Endothelial cell of umbilical vein (primary cell): ENCODE results near the gene TRMT44. TPM values are rescaled to one million over a fixed set of nuclear protein-coding genes. Genes with fewer than 3 reads are reported as not detected.

Source experiments
- BruUV-seq: library from RNA; stranded (reverse); fragments of 400-500 nt; replicated peaks from 2 replicates; lab custom pipeline; 2021; lab: Mats Ljungman, UMichigan
- CTCF ChIA-PET: fragments of 300-600, 350-600 bp; sonication (Branson Sonifier 250); formaldehyde crosslinking; loops from one replicate; lab custom pipeline; 2021; ENCODE audit warnings: antibody characterized with exemption, inconsistent platforms; lab: Charles Lee
- POLR2A ChIA-PET: fragments of 300-600, 350-600 bp; sonication (Branson Sonifier 250); formaldehyde crosslinking; loops from one replicate; lab custom pipeline; 2021; ENCODE audit warnings: antibody characterized with exemption, inconsistent platforms; lab: Charles Lee
- DNase-seq: peaks from one replicate; pipeline ENCODE4 v3.0.0-alpha.2; 2011; ENCODE audit warnings: low read depth, low spot score
- FAIRE-seq: peaks from 2 replicates; lab custom pipeline; 2011; peaks lifted over from hg19 to GRCh38; lab: Jason Lieb, UNC
- H2AFZ ChIP-seq: 2 replicates; pipeline ENCODE4 v1.6.0; 2012; ENCODE audit warnings: low read depth, low read length, control low read depth, inconsistent platforms
- H3K27ac ChIP-seq: 2 replicates; pipeline ENCODE4 v1.5.1; 2011; ENCODE audit warnings: low read depth, mild to moderate bottlenecking, control low read depth, low read length, moderate library complexity; ENCODE audit not compliant: insufficient read depth
- H3K27me3 ChIP-seq, 2 experiments: 2 replicates each; pipeline versions ENCODE4 v1.6.0 to v1.6.1; 2011; ENCODE audit warnings: low read length in 2 of 2, mixed read lengths in 1 of 2; ENCODE audit not compliant: control insufficient read depth in 2 of 2, insufficient read depth in 2 of 2
- H3K36me3 ChIP-seq, 2 experiments: 2 replicates in 1 of 2; 3 replicates in 1 of 2; pipeline ENCODE4 v1.5.1; 2011; ENCODE audit warnings: low read length in 2 of 2, mild to moderate bottlenecking in 1 of 2, moderate library complexity in 1 of 2; ENCODE audit not compliant: control insufficient read depth in 2 of 2, insufficient read depth in 2 of 2; ENCODE audit errors: extremely low read depth in 1 of 2
- H3K4me1 ChIP-seq: 3 replicates; pipeline ENCODE4 v1.5.1; 2011; ENCODE audit warnings: mild to moderate bottlenecking, low read length; ENCODE audit not compliant: control insufficient read depth, insufficient read depth; ENCODE audit errors: extremely low read depth
- H3K4me2 ChIP-seq: 2 replicates; pipeline ENCODE4 v1.6.1; 2011; ENCODE audit warnings: low read length, control low read depth, mixed read lengths; ENCODE audit not compliant: insufficient read depth
- H3K4me3 ChIP-seq, 3 experiments: fragments of 200-600 bp in 1 of 3; sonication (generic), shearing (Covaris generic) in 1 of 3; replicated peaks in 1 of 3; 2 replicates each; pipeline ENCODE4 v1.5.1; 2011 to 2016; ENCODE audit warnings: control low read depth in 3 of 3, low read length in 3 of 3, mild to moderate bottlenecking in 2 of 3, inconsistent platforms in 1 of 3, low read depth in 1 of 3, moderate library complexity in 1 of 3; ENCODE audit not compliant: insufficient read depth in 1 of 3
- H3K79me2 ChIP-seq: 2 replicates; pipeline ENCODE4 v1.6.0; 2012; ENCODE audit warnings: low read length, inconsistent platforms; ENCODE audit not compliant: control insufficient read depth, insufficient read depth
- H3K9ac ChIP-seq: replicated peaks from 2 replicates; pipeline ENCODE3; 2011; ENCODE audit warnings: low read length, control low read depth; ENCODE audit not compliant: insufficient read depth; ENCODE audit errors: extremely low read depth
- H3K9me1 ChIP-seq: replicated peaks from 3 replicates; pipeline ENCODE4 v1.6.0; 2011; ENCODE audit warnings: mild to moderate bottlenecking, low read length; ENCODE audit not compliant: control insufficient read depth, insufficient read depth; ENCODE audit errors: extremely low read depth
- H3K9me3 ChIP-seq: replicated peaks from 2 replicates; pipeline ENCODE4 v1.5.1; 2012; ENCODE audit warnings: low read length, inconsistent platforms; ENCODE audit not compliant: control insufficient read depth, insufficient read depth
- H4K20me1 ChIP-seq: replicated peaks from 2 replicates; pipeline ENCODE3; 2011; ENCODE audit warnings: mild to moderate bottlenecking, low read length; ENCODE audit not compliant: control insufficient read depth, insufficient read depth; ENCODE audit errors: extremely low read depth
- CTCF ChIP-seq, 2 donors: IDR thresholded peaks; 1 replicate in 1 of 2; 2 replicates in 1 of 2; pipeline ENCODE4 v1.5.1; 2011; ENCODE audit warnings: low read length in 2 of 2, mild to moderate bottlenecking in 2 of 2, moderate library complexity in 2 of 2, control low read depth in 1 of 2, inconsistent platforms in 1 of 2, low read depth in 1 of 2; ENCODE audit not compliant: insufficient read depth in 1 of 2; ENCODE audit errors: extremely low read depth in 1 of 2
- EZH2 ChIP-seq: IDR thresholded peaks from 2 replicates; pipeline ENCODE4 v1.6.1; 2012; ENCODE audit warnings: borderline replicate concordance, low read depth, mild to moderate bottlenecking, moderate library complexity, low read length, inconsistent platforms; ENCODE audit not compliant: severe bottlenecking
- FOS ChIP-seq: IDR thresholded peaks from 2 replicates; pipeline ENCODE4 v1.6.1; 2011; ENCODE audit warnings: mild to moderate bottlenecking, low read length, moderate library complexity, borderline replicate concordance; ENCODE audit not compliant: insufficient read depth
- GATA2 ChIP-seq: IDR thresholded peaks from 2 replicates; pipeline ENCODE4 v1.7.0; 2011; ENCODE audit warnings: low read depth, mild to moderate bottlenecking, moderate library complexity, mixed read lengths, low read length; ENCODE audit not compliant: insufficient read length, insufficient read depth
- JUN ChIP-seq: IDR thresholded peaks from 2 replicates; pipeline ENCODE4 v1.6.1; 2011; ENCODE audit warnings: borderline replicate concordance, low read depth; ENCODE audit not compliant: insufficient read length, insufficient read depth
- MAX ChIP-seq: IDR thresholded peaks from 2 replicates; pipeline ENCODE4 v1.6.1; 2011; ENCODE audit not compliant: insufficient read depth, insufficient read length
- MYC ChIP-seq: IDR thresholded peaks from one replicate; pipeline ENCODE4 v1.6.1; 2011; ENCODE audit warnings: mild to moderate bottlenecking, low read depth, low read length
- POLR2A ChIP-seq: IDR thresholded peaks from 2 replicates; pipeline ENCODE4 v1.6.1; 2012; ENCODE audit warnings: low read depth, mild to moderate bottlenecking, control low read depth, low read length
- POLR2AphosphoS5 ChIP-seq: IDR thresholded peaks from 2 replicates; pipeline ENCODE4 v1.6.1; 2012; ENCODE audit warnings: low read depth, mild to moderate bottlenecking, control low read depth, low read length, moderate library complexity; ENCODE audit not compliant: insufficient read depth
- dilution Hi-C: fragments of 300-500 bp; cut with MboI; formaldehyde crosslinking; loops from one replicate; pipeline ENCODE4 v1.15.0; 2019; ENCODE audit warnings: low sequenced_read_pairs; ENCODE audit not compliant: extremely low pct_ligation_motif_present
- intact Hi-C: fragments of 100-400 bp; cut with micrococcal nuclease; formaldehyde crosslinking; loops from one replicate; pipeline ENCODE4 v1.10.0; 2022
- polyA plus RNA-seq, 4 experiments: library from polyadenylated mRNA; depleted of rRNA in 3 of 4; stranded (reverse) in 3 of 4; unstranded in 1 of 4; fragments of >200 nt; gene quantifications; 2 replicates each; pipeline versions ENCODE4 v1.2.1 to v1.2.3, GENCODE V29; 2011 to 2012; ENCODE audit warnings: missing spikeins in 1 of 4
- total RNA-seq: library from RNA; stranded (reverse); gene quantifications from 2 replicates; pipeline ENCODE4 v1.2.3, GENCODE V29; 2021

TRMT44 gene
- total and polyA plus RNA-seq, 2 donors (not counting 3 experiments of a cell fraction or from before 2014, with no cell fraction given), result 10.4 to 17.3 TPM

DNA sequence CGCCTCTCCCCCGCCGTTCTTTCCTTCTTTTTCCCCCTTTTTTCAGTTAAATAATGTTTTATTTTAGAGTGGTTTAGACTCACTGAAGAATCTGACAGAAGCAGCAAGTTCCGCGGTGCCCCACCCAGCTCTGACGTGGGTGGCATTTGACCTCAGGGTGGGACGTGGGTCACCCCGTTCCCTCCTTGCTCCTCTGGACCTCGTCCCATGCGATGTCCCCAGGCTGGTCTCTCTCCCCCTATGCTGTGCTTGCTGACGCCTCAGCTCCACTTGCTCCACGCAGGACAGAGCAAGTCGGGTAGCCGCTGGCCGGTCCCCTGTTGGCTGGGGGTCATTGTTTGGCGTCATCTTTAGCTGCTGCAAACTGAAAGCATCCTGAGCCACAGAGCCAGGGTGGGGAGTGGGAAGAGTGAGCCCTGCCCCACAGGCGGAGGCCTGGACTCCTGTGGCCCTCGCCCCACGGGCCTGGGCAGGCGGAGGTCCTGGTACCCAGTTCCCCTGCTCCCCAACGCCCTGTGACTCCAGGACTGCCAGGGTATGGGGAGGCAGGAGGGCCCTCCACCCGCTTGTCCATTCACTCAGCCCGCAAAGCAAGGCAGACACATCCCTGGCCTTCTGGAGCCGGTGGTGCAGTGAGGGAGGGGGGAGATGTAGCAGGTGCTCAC lies 30.8 kb downstream of the TRMT44 start:
- FAIRE-seq (no peak), DNase-seq (no peak)
- BruUV-seq, result no TSS peak
- Histone ChIP-seq H3K9ac (no peak overlapping the region), H3K4me1 (no peaks in the 10 kb centered on the region), H3K27ac (no peak overlapping the region), H3K4me2 (no peak overlapping the region), H3K9me1 (no peaks in the 10 kb centered on the region), H2AFZ (no peak overlapping the region), H3K4me3 (no peak overlapping the region), H3K27me3 (no peaks in the 10 kb centered on the region), H4K20me1 (no peaks in the 10 kb centered on the region), H3K9me3 (no peaks in the 10 kb centered on the region), H3K36me3 (peaks cover 2 to 18% of the 10 kb centered on the region in 2 experiments), H3K79me2 (no peaks in the 10 kb centered on the region)
- CTCF ChIA-PET, result no interaction called here
- POLR2A ChIA-PET, result no interaction called here
- TF ChIP-seq FOS, result no peak
- no peak for TF ChIP-seq JUN
- no peak for TF ChIP-seq EZH2
- TF ChIP-seq MAX, result no peak
- TF ChIP-seq POLR2A, result no peak
- TF ChIP-seq GATA2, result no peak
- no peak for TF ChIP-seq POLR2AphosphoS5
- no peak for TF ChIP-seq MYC
- no peak for TF ChIP-seq CTCF (IDR thresholded peaks at IDR 0.05; ENCODE audit: extremely low read depth in 1 of 2, insufficient read depth in 1 of 2, low read depth in 1 of 2, low read length in 2 of 2)
- dilution Hi-C loops (no loop called here), intact Hi-C loops (no loop called here)
